Mucosa of stomach (tissue), 1 donor: ENCODE measurements around the gene DTYMK.

Experiments used
- H3K27me3 ChIP-seq: one replicate; pipeline ENCODE4 v1.7.0; 2013; ENCODE audit warnings: mild to moderate bottlenecking, low read length; ENCODE audit not compliant: control insufficient read depth, insufficient read depth
- H3K36me3 ChIP-seq: one replicate; pipeline ENCODE4 v1.7.0; 2013; ENCODE audit warnings: low read length; ENCODE audit not compliant: control insufficient read depth, insufficient read depth
- H3K4me1 ChIP-seq: one replicate; pipeline ENCODE4 v1.7.0; 2013; ENCODE audit warnings: mild to moderate bottlenecking, low read length; ENCODE audit not compliant: control insufficient read depth, insufficient read depth
- H3K4me3 ChIP-seq: one replicate; pipeline ENCODE4 v1.7.0; 2013; ENCODE audit warnings: low read length
- H3K9ac ChIP-seq: one replicate; pipeline ENCODE4 v1.7.0; 2013; ENCODE audit warnings: mild to moderate bottlenecking, low read length, moderate library complexity
- H3K9me3 ChIP-seq: one replicate; pipeline ENCODE4 v1.7.0; 2013; ENCODE audit warnings: mild to moderate bottlenecking, low read length, moderate library complexity; ENCODE audit not compliant: control insufficient read depth
- donor health status: Pancreatic carcinoma.

Gene DTYMK

GRCh38 chr2:241724975-241725870, 38.6 kb upstream of the DTYMK start:
- Histone ChIP-seq H3K4me1 (no peaks in the 10 kb centered on the region), H3K27me3 (no peaks in the 10 kb centered on the region), H3K36me3 (no peaks in the 10 kb centered on the region), H3K9me3 (no peaks in the 10 kb centered on the region), H3K9ac (no peak overlapping the region), H3K4me3 (no peak overlapping the region)

- Histone ChIP-seq H3K27me3 (no peaks in the 10 kb centered on the region), H3K4me3 (no peak overlapping the region), H3K9me3 (no peaks in the 10 kb centered on the region), H3K4me1 (no peaks in the 10 kb centered on the region), H3K9ac (no peak overlapping the region), H3K36me3 (peaks cover 4% of the 10 kb centered on the region)
Observed at GRCh38 chr2:241724259-241724974, 37.8 kb upstream of the DTYMK start.

- Histone ChIP-seq H3K9ac (no peak overlapping the region), H3K27me3 (no peaks in the 10 kb centered on the region), H3K36me3 (peaks cover 7% of the 10 kb centered on the region), H3K4me1 (no peaks in the 10 kb centered on the region), H3K9me3 (no peaks in the 10 kb centered on the region), H3K4me3 (no peak overlapping the region)
Observed at GRCh38 chr2:241722896-241723454, 36.4 kb upstream of the DTYMK start.

- no peaks in the 10 kb centered on the region for H3K27me3 ChIP-seq
- H3K4me3 ChIP-seq: no peak overlapping the region
- no peak overlapping the region for H3K9ac ChIP-seq
- H3K9me3 ChIP-seq: no peaks in the 10 kb centered on the region
- H3K4me1 ChIP-seq: no peaks in the 10 kb centered on the region
- H3K36me3 ChIP-seq: peaks cover 7% of the 10 kb centered on the region
Observed at GRCh38 chr2:241721852-241722251, 35.2 kb upstream of the DTYMK start.

- Histone ChIP-seq H3K4me1 (no peaks in the 10 kb centered on the region), H3K27me3 (no peaks in the 10 kb centered on the region), H3K9ac (no peak overlapping the region), H3K9me3 (no peaks in the 10 kb centered on the region), H3K36me3 (peaks cover 7% of the 10 kb centered on the region), H3K4me3 (no peak overlapping the region)
Observed at GRCh38 chr2:241720560-241720959, 33.9 kb upstream of the DTYMK start.

- Histone ChIP-seq H3K4me1 (no peaks in the 10 kb centered on the region), H3K4me3 (no peak overlapping the region), H3K27me3 (no peaks in the 10 kb centered on the region), H3K36me3 (peaks cover 7% of the 10 kb centered on the region), H3K9me3 (no peaks in the 10 kb centered on the region), H3K9ac (no peak overlapping the region)
Observed at GRCh38 chr2:241720099-241720498, 33.5 kb upstream of the DTYMK start.

GRCh38 chr2:241719093-241719492, 32.5 kb upstream of the DTYMK start:
- H3K27me3 ChIP-seq: no peaks in the 10 kb centered on the region
- H3K9me3 ChIP-seq: no peaks in the 10 kb centered on the region
- no peaks in the 10 kb centered on the region for H3K4me1 ChIP-seq
- H3K4me3 ChIP-seq: no peak overlapping the region
- peaks cover 7% of the 10 kb centered on the region for H3K36me3 ChIP-seq
- H3K9ac ChIP-seq: no peak overlapping the region

GRCh38 chr2:241708879-241709278, 22.3 kb upstream of the DTYMK start:
- peaks cover 4% of the 10 kb centered on the region for H3K36me3 ChIP-seq
- H3K9ac ChIP-seq: no peak overlapping the region
- no peaks in the 10 kb centered on the region for H3K27me3 ChIP-seq
- no peaks in the 10 kb centered on the region for H3K9me3 ChIP-seq
- no peak overlapping the region for H3K4me3 ChIP-seq
- no peaks in the 10 kb centered on the region for H3K4me1 ChIP-seq

GRCh38 chr2:241706537-241706936, 19.9 kb upstream of the DTYMK start:
- no peaks in the 10 kb centered on the region for H3K9me3 ChIP-seq
- H3K4me3 ChIP-seq: no peak overlapping the region
- peaks cover 7% of the 10 kb centered on the region for H3K4me1 ChIP-seq
- peaks cover 4% of the 10 kb centered on the region for H3K36me3 ChIP-seq
- no peak overlapping the region for H3K9ac ChIP-seq
- H3K27me3 ChIP-seq: no peaks in the 10 kb centered on the region

GRCh38 chr2:241703032-241703604, 16.5 kb upstream of the DTYMK start:
- Histone ChIP-seq H3K36me3 (no peaks in the 10 kb centered on the region), H3K9ac (peak overlapping the region; percentile 75), H3K4me1 (peaks cover 7% of the 10 kb centered on the region), H3K9me3 (no peaks in the 10 kb centered on the region), H3K4me3 (peak overlapping the region; percentile 41), H3K27me3 (no peaks in the 10 kb centered on the region)

GRCh38 chr2:241702155-241703031, 15.8 kb upstream of the DTYMK start:
- H3K4me3 ChIP-seq: peak overlapping the region; percentile 41
- no peaks in the 10 kb centered on the region for H3K36me3 ChIP-seq
- H3K9me3 ChIP-seq: no peaks in the 10 kb centered on the region
- H3K4me1 ChIP-seq: peaks cover 7% of the 10 kb centered on the region
- H3K9ac ChIP-seq: peak overlapping the region; percentile 75
- no peaks in the 10 kb centered on the region for H3K27me3 ChIP-seq
